Measurements from ENCODE around the gene CXXC1.
"Not testable (repeated sequence)": the region's sequence is repeated elsewhere in the genome, so short reads cannot be mapped to it uniquely, and the experiment has no call there.

CXXC1 gene

GRCh38 chr18:50273203-50274043, 14.1 kb downstream of the CXXC1 start:
- no peak for DNase-seq

GRCh38 chr18:50272568-50272967, 14.9 kb downstream of the CXXC1 start:
- no peak for DNase-seq

- peak; percentile 79 for DNase-seq
These were observed 19.3 kb downstream of the CXXC1 start for GRCh38 chr18:50268022-50268747.

GRCh38 chr18:50266248-50266704, 21.2 kb downstream of the CXXC1 start, which contains the start of gene CFAP53:
Gene CFAP53, minus strand, starts transcription at chr18:50266495. Its CDS starts 91 bp downstream, at chr18:50266404.
- DNase-seq, result peak; percentile 80

- DNase-seq, result no peak
These were observed 24.5 kb downstream of the CXXC1 start for GRCh38 chr18:50262977-50263376.

GRCh38 chr18:50250935-50251334, 36.6 kb downstream of the CXXC1 start:
- DNase-seq, result no peak

GRCh38 chr18:50249576-50249975, 37.9 kb downstream of the CXXC1 start:
- no peak for DNase-seq

- DNase-seq, result no peak
These were observed 39.9 kb downstream of the CXXC1 start for GRCh38 chr18:50247561-50247960.

- DNase-seq, result not testable (repeated sequence)
These were observed 45.7 kb downstream of the CXXC1 start for GRCh38 chr18:50241768-50242167.

GRCh38 chr18:50240080-50240563, 47.4 kb downstream of the CXXC1 start:
- no peak for DNase-seq

- no peak for DNase-seq
These were observed 55.1 kb downstream of the CXXC1 start for GRCh38 chr18:50232419-50232818.
